Right atrium auricular region (tissue), 2 donors: ENCODE measurements around the gene RPRD2. TPM values are rescaled to one million over a fixed set of nuclear protein-coding genes. Genes with fewer than 3 reads are reported as not detected.

Source experiments
- DNase-seq: peaks from one replicate; pipeline ENCODE4 v3.0.0-alpha.2; 2019; ENCODE audit warnings: low spot score
- H3K27ac ChIP-seq, 2 donors: fragments of 200-600 bp; sonication (generic); 1 replicate in 1 of 2; 2 replicates in 1 of 2; pipeline ENCODE4 v1.5.1; 2016 to 2019
- H3K27me3 ChIP-seq, 2 donors: fragments of 200-600 bp; sonication (generic); one replicate each; pipeline versions ENCODE4 v1.5.1 to v1.6.0; 2017 to 2019
- H3K36me3 ChIP-seq: fragments of 200-600 bp; sonication (generic); one replicate; pipeline ENCODE4 v1.5.1; 2016
- H3K4me1 ChIP-seq, 2 donors: fragments of 200-600 bp; sonication (generic); one replicate each; pipeline versions ENCODE4 v1.5.1 to v1.6.0; 2017 to 2019
- H3K4me3 ChIP-seq, 2 donors: fragments of 200-600 bp; sonication (generic); 1 replicate in 1 of 2; 2 replicates in 1 of 2; pipeline ENCODE4 v1.5.1; 2017 to 2019; ENCODE audit warnings: mild to moderate bottlenecking in 1 of 2, moderate library complexity in 1 of 2
- H3K9me3 ChIP-seq, 2 donors: fragments of 200-600 bp; sonication (generic); one replicate each; pipeline ENCODE4 v1.5.1; 2019
- CTCF ChIP-seq, 2 donors: fragments of 200-600 bp; sonication (generic); IDR thresholded peaks; one replicate each; pipeline ENCODE4 v1.5.1; 2019; ENCODE audit warnings: antibody characterized with exemption in 2 of 2
- total RNA-seq, 2 donors: library from RNA; depleted of rRNA; stranded (reverse); fragments of >200 nt; gene quantifications; one replicate each; pipeline ENCODE4 v1.1.0, GENCODE V29; 2016

RPRD2 gene
- total RNA-seq, 2 donors from 2014 or later = 18.5 to 24.0 TPM

GRCh38 chr1:150346316-150346715, 17.6 kb upstream of the RPRD2 start:
- Histone ChIP-seq H3K27ac (no peak overlapping the region), H3K9me3 (no peaks in the 10 kb centered on the region), H3K36me3 (peaks cover 65% of the 10 kb centered on the region), H3K4me3 (no peak overlapping the region), H3K4me1 (no peaks in the 10 kb centered on the region), H3K27me3 (no peaks in the 10 kb centered on the region)
- DNase-seq = no peak
- TF ChIP-seq CTCF (IDR thresholded peaks at IDR 0.05) = no peak

GRCh38 chr1:150352866-150353265, 11.1 kb upstream of the RPRD2 start:
- no peak overlapping the region for H3K4me3 ChIP-seq
- peaks cover 37% of the 10 kb centered on the region for H3K36me3 ChIP-seq
- no peak for TF ChIP-seq CTCF (IDR thresholded peaks at IDR 0.05)
- no peak for DNase-seq
- no peaks in the 10 kb centered on the region for H3K4me1 ChIP-seq
- no peaks in the 10 kb centered on the region for H3K9me3 ChIP-seq
- no peaks in the 10 kb centered on the region for H3K27me3 ChIP-seq
- peak overlapping the region in 1 of 2 donors; percentile 3 for H3K27ac ChIP-seq

GRCh38 chr1:150362721-150363425, 1.1 kb upstream of the RPRD2 start:
- H3K4me1 ChIP-seq = peaks cover 0 to 10% of the 10 kb centered on the region in 2 donors
- H3K36me3 ChIP-seq = no peaks in the 10 kb centered on the region
- DNase-seq = no peak
- H3K9me3 ChIP-seq = no peaks in the 10 kb centered on the region
- H3K27ac ChIP-seq = peak overlapping the region; percentile 97 to 99
- H3K4me3 ChIP-seq = peak overlapping the region; percentile 66 to 78
- no peak for TF ChIP-seq CTCF (IDR thresholded peaks at IDR 0.05)
- H3K27me3 ChIP-seq = no peaks in the 10 kb centered on the region

- Histone ChIP-seq H3K4me3 (peak overlapping the region; percentile 66 to 78), H3K36me3 (no peaks in the 10 kb centered on the region), H3K9me3 (no peaks in the 10 kb centered on the region), H3K4me1 (peaks cover 0 to 10% of the 10 kb centered on the region in 2 donors), H3K27ac (peak overlapping the region; percentile 97 to 99), H3K27me3 (no peaks in the 10 kb centered on the region)
- peak in 1 of 2 donors; percentile 29 for TF ChIP-seq CTCF (IDR thresholded peaks at IDR 0.05)
- peak; percentile 82 for DNase-seq
Observed at GRCh38 chr1:150364231-150365003, 470 bp downstream of the RPRD2 start.

- Histone ChIP-seq H3K9me3 (no peaks in the 10 kb centered on the region), H3K27me3 (no peaks in the 10 kb centered on the region), H3K4me3 (peak overlapping the region; percentile 66 to 78), H3K27ac (peak overlapping the region; percentile 97 to 99), H3K4me1 (peaks cover 0 to 18% of the 10 kb centered on the region in 2 donors), H3K36me3 (no peaks in the 10 kb centered on the region)
- no peak for TF ChIP-seq CTCF (IDR thresholded peaks at IDR 0.05)
- DNase-seq = no peak
Observed at GRCh38 chr1:150365941-150366340, 2.0 kb downstream of the RPRD2 start.
